GM18498 (cell line): ENCODE results near the gene TUT4.

Experiments used
- ATAC-seq: cut with Tn5 transposase; IDR thresholded peaks from one replicate; pipeline ENCODE4 v1.9.1; 2021; ENCODE audit warnings: mild to moderate bottlenecking, moderate library complexity; ENCODE audit not compliant: unreplicated experiment

Gene TUT4

GRCh38 chr1:52572387-52572786 is 19.5 kb upstream of the TUT4 start:
- ATAC-seq = no peak

- no peak for ATAC-seq
Observed at GRCh38 chr1:52571783-52572182, 18.9 kb upstream of the TUT4 start.

GRCh38 chr1:52569449-52570210 is 16.7 kb upstream of the TUT4 start:
- ATAC-seq = no peak

- ATAC-seq = no peak
Observed at GRCh38 chr1:52567943-52568342, 15.1 kb upstream of the TUT4 start.

- ATAC-seq = no peak
Observed at GRCh38 chr1:52562766-52563165, 9.9 kb upstream of the TUT4 start.

- ATAC-seq = no peak
Observed at GRCh38 chr1:52559875-52560274, 7.0 kb upstream of the TUT4 start.

- ATAC-seq = no peak
Observed at GRCh38 chr1:52558941-52559340, 6.0 kb upstream of the TUT4 start.

- no peak for ATAC-seq
Observed at GRCh38 chr1:52556641-52557360, 3.9 kb upstream of the TUT4 start.

- ATAC-seq = no peak
Observed at GRCh38 chr1:52554756-52555155, 1.9 kb upstream of the TUT4 start.

GRCh38 chr1:52554267-52554640 is 1.4 kb upstream of the TUT4 start:
- ATAC-seq = no peak

GRCh38 chr1:52553362-52554266 is 722 bp upstream of the TUT4 start:
- peak; percentile 78 for ATAC-seq

GRCh38 chr1:52552236-52552504 is 722 bp downstream of the TUT4 start:
- peak; percentile 40 for ATAC-seq

GRCh38 chr1:52551507-52552235 is 1.2 kb downstream of the TUT4 start:
- ATAC-seq = no peak

GRCh38 chr1:52550447-52550846 is 2.4 kb downstream of the TUT4 start:
- no peak for ATAC-seq

GRCh38 chr1:52549267-52549666 is 3.6 kb downstream of the TUT4 start:
- no peak for ATAC-seq

- no peak for ATAC-seq
Observed at GRCh38 chr1:52546852-52547251, 6.0 kb downstream of the TUT4 start.

- no peak for ATAC-seq
Observed at GRCh38 chr1:52544665-52545525, 8.0 kb downstream of the TUT4 start.

GRCh38 chr1:52542085-52542688 is 10.7 kb downstream of the TUT4 start:
- no peak for ATAC-seq

- ATAC-seq = no peak
Observed at GRCh38 chr1:52534928-52535764, 17.7 kb downstream of the TUT4 start.
